Adrenal gland (tissue), 12 donors: ENCODE measurements around the gene IRAK3. TPM values are rescaled to one million over a fixed set of nuclear protein-coding genes. Genes with fewer than 3 reads are reported as not detected.

Experiments used
- DNase-seq, 7 donors: peaks; one replicate each; pipeline ENCODE4 v3.0.0-alpha.2; 2019 to 2020
- H3K27ac ChIP-seq, 5 donors: fragments of 200-600 bp; sonication (generic) in 4 of 5; 1 replicate in 3 of 5; 2 replicates in 2 of 5; pipeline versions ENCODE4 v1.5.1 to v1.8.0; 2016 to 2020; ENCODE audit warnings: mild to moderate bottlenecking in 1 of 5
- H3K27me3 ChIP-seq: fragments of 200-600 bp; 2 replicates; pipeline ENCODE4 v1.8.0; 2021
- H3K36me3 ChIP-seq, 2 donors: fragments of 200-600 bp; replicated peaks in 1 of 2; 1 replicate in 1 of 2; 2 replicates in 1 of 2; pipeline versions ENCODE4 v1.5.1 to v1.8.0; 2018 to 2022
- H3K4me1 ChIP-seq, 2 donors: fragments of 200-600 bp; replicated peaks in 1 of 2; 1 replicate in 1 of 2; 2 replicates in 1 of 2; pipeline versions ENCODE4 v1.5.1 to v1.8.0; 2018 to 2021
- H3K4me3 ChIP-seq, 4 donors: fragments of 200-600 bp; sonication (generic) in 3 of 4; one replicate each; pipeline ENCODE4 v1.5.1; 2016 to 2018
- H3K9me3 ChIP-seq, 3 donors: fragments of 200-600 bp; sonication (generic) in 1 of 3; replicated peaks in 1 of 3; 1 replicate in 2 of 3; 2 replicates in 1 of 3; pipeline versions ENCODE4 v1.5.1 to v1.8.0; 2016 to 2021
- POLR2A ChIP-seq, 2 donors: fragments of 450-650 bp; IDR thresholded peaks; one replicate each; pipeline ENCODE4 v1.6.1; 2017; ENCODE audit warnings: antibody characterized with exemption in 2 of 2, mild to moderate bottlenecking in 2 of 2, moderate library complexity in 1 of 2
- WGBS, 4 donors: extraction: QIAGEN DNeasy Blood & Tissue Kit in 2 of 4; methylation state at CpG; one replicate each; pipeline versions ENCODE4 v1.1.5 to v1.1.7; 2013 to 2017; 5-methylcytosine and 5-hydroxymethylcytosine counted together
- intact Hi-C, 2 donors: fragments of 100-400 bp; cut with DNase I; formaldehyde crosslinking; loops; one replicate each; pipeline versions ENCODE4 v1.14.1 to v1.15.0; 2022 to 2023
- polyA plus RNA-seq, 3 donors: library from polyadenylated mRNA; stranded (reverse); fragments of 200-250 nt in 2 of 3; fragments of 350-450 nt in 1 of 3; fragmentation: Illumina TruSeq in 1 of 3; extraction: RNeasy Lipid Tissue Mini Kit (QIAGEN cat#74804) in 1 of 3; gene quantifications; one replicate each; pipeline ENCODE4 v1.2.3, GENCODE V29; 2013 to 2014
- total RNA-seq, 9 donors: library from RNA; depleted of rRNA in 4 of 9; stranded (reverse); fragments of >200 nt in 4 of 9; fragments of 120-200 nt in 1 of 9; fragmentation: NEBNext Ultra II Directional in 1 of 9; extraction: Animal tissue kit (Norgen Biotek cat#: 25700) in 1 of 9; gene quantifications; one replicate each; pipeline versions ENCODE4 v1.1.0 to v1.2.4, GENCODE V29; 2013 to 2023
- TF ChIP-seq, protein P1 (sequence below), 6 experiments: fragments of 450-650 bp in 4 of 6; fragments of 200-600 bp in 2 of 6; sonication (generic) in 1 of 6; IDR thresholded peaks; 1 replicate in 5 of 6; 2 replicates in 1 of 6; pipeline versions ENCODE4 v1.5.1 to v1.8.0; 2016 to 2021; ENCODE audit warnings: antibody characterized with exemption in 6 of 6, mild to moderate bottlenecking in 2 of 6, moderate library complexity in 1 of 6
- donor health status: healthy with polysubstance abuse.
- donor health status: Bipolar disorder and iron deficiency.
- donor health status: DM: yes; HTN: yes; CAD: no.
- donor health status: DM: no; HTN: no; CAD: no.
- donor health status: DM: no; HTN: no; CAD: no.
- donor health status: DM: yes; HTN: yes; CAD: no.

The IRAK3 gene
- total and polyA plus RNA-seq, 12 donors = 3.3 to 29.0 (median 8.3) TPM

DNA sequence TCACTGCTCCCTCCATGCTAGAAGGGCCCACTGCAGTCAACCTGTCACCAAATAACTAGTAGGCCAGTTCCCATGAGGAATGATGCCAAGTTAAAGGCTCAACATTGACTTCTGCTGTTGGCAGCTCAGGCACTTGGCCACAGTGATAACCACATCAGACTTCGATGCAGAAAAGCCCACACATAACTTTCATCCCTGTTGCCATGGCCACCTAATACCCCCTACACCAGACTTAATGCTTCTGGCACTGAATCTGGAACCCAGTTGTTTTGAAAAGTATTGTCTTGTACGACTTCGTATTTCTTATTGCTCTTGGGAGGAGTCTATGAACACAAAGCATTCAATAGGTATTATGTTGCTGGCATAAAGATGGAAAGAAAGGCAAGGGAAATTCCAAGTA lies 69.0 kb downstream of the IRAK3 start:
- no peak for DNase-seq
- intact Hi-C loops = no loop called here

DNA sequence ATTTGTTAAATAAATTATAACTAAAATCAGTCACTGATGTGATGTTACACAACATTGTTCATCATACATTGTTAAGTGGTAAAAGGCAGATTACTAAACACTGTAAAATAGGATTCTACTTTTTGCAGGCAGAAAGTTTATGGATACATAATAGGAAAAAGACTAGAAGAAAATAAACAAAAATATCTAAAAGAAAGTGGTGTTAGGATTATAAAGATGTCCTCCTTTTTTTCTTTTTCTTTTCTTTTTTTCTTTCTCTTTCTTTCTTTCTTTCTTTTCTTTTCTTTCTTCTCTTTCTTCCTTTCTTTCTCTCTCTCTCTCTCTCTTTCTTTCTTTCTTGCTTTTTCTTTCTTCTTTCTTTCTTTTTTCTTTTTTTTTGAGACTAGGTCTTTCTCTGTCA lies 73.7 kb downstream of the IRAK3 start:
- no peak for DNase-seq
- H3K4me1 ChIP-seq = no peaks in the 10 kb centered on the region
- no peaks in the 10 kb centered on the region for H3K9me3 ChIP-seq
- H3K27ac ChIP-seq = no peak overlapping the region
- intact Hi-C loops = no loop called here
- H3K4me3 ChIP-seq = no peak overlapping the region
- H3K27me3 ChIP-seq = no peaks in the 10 kb centered on the region
- no peaks in the 10 kb centered on the region for H3K36me3 ChIP-seq
- TF ChIP-seq, protein P1, sequence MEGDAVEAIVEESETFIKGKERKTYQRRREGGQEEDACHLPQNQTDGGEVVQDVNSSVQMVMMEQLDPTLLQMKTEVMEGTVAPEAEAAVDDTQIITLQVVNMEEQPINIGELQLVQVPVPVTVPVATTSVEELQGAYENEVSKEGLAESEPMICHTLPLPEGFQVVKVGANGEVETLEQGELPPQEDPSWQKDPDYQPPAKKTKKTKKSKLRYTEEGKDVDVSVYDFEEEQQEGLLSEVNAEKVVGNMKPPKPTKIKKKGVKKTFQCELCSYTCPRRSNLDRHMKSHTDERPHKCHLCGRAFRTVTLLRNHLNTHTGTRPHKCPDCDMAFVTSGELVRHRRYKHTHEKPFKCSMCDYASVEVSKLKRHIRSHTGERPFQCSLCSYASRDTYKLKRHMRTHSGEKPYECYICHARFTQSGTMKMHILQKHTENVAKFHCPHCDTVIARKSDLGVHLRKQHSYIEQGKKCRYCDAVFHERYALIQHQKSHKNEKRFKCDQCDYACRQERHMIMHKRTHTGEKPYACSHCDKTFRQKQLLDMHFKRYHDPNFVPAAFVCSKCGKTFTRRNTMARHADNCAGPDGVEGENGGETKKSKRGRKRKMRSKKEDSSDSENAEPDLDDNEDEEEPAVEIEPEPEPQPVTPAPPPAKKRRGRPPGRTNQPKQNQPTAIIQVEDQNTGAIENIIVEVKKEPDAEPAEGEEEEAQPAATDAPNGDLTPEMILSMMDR (IDR thresholded peaks at IDR 0.05) = no peak
- no peak for TF ChIP-seq POLR2A (IDR thresholded peaks at IDR 0.05)

More for the DNA sequence above, 69.0 kb downstream of the IRAK3 start:
- WGBS, 4 donors = 80 to 84% (median 82%) methylated on average over 3 of the region's 3 CpGs
- TF ChIP-seq POLR2A (IDR thresholded peaks at IDR 0.05) = no peak
- TF ChIP-seq, protein P1 (IDR thresholded peaks at IDR 0.05) = no peak
- Histone ChIP-seq H3K4me1 (no peaks in the 10 kb centered on the region), H3K9me3 (no peaks in the 10 kb centered on the region), H3K4me3 (no peak overlapping the region), H3K27me3 (no peaks in the 10 kb centered on the region), H3K36me3 (no peaks in the 10 kb centered on the region), H3K27ac (no peak overlapping the region)

DNA sequence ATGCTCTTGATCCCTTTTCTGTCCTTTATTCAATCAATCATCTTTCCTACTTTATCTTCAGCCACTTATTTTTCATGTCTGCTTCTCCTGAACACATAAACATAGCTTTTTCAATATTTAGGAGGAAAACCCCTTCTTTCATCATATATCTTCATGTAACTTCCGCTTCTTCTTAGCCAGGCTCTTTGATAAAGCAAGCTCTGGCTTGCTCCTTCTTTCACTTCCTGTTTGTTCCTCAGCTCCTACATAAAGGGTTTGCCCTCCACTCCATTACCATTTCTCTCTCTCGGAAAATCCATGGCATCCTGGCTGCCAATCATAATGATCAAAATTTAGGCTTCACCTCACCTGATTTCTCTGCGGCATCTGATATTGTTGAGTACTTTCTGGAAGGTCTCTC lies 79.5 kb downstream of the IRAK3 start:
- Histone ChIP-seq H3K27ac (no peak overlapping the region), H3K9me3 (no peaks in the 10 kb centered on the region), H3K36me3 (no peaks in the 10 kb centered on the region), H3K27me3 (no peaks in the 10 kb centered on the region), H3K4me3 (no peak overlapping the region), H3K4me1 (no peaks in the 10 kb centered on the region)
- intact Hi-C loops = no loop called here
- WGBS, 4 donors = 54 to 68% (median 56%) methylated on average over 3 of the region's 3 CpGs
- no peak for DNase-seq
- TF ChIP-seq, protein P1 (IDR thresholded peaks at IDR 0.05) = no peak
- TF ChIP-seq POLR2A (IDR thresholded peaks at IDR 0.05) = no peak

DNA sequence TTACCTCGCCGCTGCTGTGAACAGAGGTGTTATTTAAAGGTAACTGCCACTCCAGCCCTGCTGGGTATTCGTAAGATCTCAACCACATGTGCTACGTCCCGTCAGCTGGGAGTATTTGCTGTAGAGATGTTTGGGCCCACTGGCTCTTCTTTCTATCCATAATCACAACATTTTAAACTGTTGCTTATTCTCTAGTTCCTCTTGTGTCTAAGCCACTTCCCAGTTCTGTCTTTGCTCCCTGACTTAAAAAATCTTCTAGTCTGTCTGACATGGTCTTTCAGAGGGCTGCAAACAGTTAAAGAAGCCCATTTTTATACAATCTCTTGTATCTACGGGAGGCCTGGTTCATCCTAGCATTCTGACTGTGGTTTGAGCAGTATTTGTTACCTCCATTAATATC lies 80.1 kb downstream of the IRAK3 start:
- H3K27ac ChIP-seq = no peak overlapping the region
- no peaks in the 10 kb centered on the region for H3K9me3 ChIP-seq
- intact Hi-C loops = no loop called here
- H3K4me1 ChIP-seq = no peaks in the 10 kb centered on the region
- H3K36me3 ChIP-seq = no peaks in the 10 kb centered on the region
- no peak overlapping the region for H3K4me3 ChIP-seq
- TF ChIP-seq POLR2A (IDR thresholded peaks at IDR 0.05) = no peak
- TF ChIP-seq, protein P1 (IDR thresholded peaks at IDR 0.05) = no peak
- DNase-seq = no peak
- H3K27me3 ChIP-seq = no peaks in the 10 kb centered on the region
- 64 to 70% (median 66%) methylated on average over 6 of the region's 6 CpGs for WGBS, 4 donors
